ENCODE data around the gene GLB1L.

Gene GLB1L

DNA sequence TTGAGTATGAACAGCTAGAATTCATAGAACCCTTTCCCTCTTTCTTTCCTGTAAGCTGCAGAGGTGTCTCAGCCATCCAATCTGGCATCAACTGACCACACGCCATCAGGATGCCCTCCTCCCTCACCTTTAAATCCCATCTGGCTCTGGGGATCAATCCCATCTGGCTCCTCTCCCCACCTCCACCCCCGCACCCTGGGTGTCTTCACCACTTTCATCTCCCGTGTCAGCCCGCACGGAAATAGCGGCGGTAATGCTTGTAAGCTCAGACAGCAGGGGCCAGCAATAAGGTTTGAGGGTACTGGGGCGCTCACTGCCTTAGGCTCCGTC, 7.3 kb upstream of the GLB1L start:
- DNase-seq = no peak

DNA sequence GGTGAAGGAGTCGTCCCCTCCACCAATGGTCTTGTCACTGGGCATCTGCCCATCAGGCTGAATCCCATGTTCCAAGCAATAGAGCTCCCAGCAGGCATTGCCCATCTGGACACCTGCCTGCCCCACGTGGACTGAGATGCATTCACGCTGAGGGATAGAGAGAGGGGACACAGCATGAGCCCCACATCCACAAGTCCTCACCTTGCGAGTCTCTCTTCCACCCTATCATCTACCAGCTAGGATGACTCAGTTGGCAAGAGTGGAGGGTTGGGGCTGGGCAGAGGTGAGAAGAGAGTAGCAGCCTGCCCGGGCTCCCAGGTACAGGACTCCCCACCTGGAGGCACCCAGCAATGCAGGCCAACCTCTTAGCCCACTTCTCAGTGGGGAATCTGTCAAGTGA, 6.8 kb upstream of the GLB1L start:
- DNase-seq = no peak

GRCh38 chr2:219251656-219252055, 6.4 kb upstream of the GLB1L start:
- no peak for DNase-seq

DNA sequence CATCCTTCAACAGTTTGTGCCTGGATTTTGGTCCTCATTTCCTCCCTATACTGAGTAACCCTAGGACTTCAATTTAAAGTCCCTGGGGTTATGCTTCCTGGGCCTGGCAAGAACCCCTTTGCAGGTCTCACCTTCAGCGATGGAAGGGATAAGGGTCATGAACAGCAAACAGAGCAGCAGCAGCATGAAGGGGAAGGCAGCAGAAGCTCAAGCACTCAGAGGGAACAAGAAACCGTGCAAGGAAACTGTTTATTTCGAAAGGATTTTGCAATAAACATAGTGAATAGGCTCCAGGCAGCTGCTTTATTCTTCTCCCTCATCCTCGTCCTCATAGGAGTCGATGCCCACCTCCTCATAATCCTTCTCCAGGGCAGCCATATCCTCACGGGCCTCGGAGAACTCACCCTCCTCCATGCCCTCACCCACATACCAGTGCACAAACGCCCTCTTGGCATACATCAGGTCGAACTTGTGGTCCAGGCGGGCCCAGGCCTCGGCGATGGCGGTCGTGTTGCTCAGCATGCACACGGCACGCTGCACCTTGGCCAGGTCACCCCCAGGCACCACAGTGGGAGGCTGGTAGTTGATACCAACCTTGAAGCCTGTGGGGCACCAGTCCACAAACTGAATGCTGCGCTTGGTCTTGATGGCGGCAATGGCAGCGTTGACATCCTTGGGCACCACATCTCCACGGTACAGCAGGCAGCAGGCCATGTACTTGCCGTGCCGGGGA, 5.0 kb upstream of the GLB1L start:
- DNase-seq = no peak

GRCh38 chr2:219249203-219249980, 4.1 kb upstream of the GLB1L start:
- DNase-seq = peak; percentile 77

GRCh38 chr2:219248845-219249202, 3.6 kb upstream of the GLB1L start:
- no peak for DNase-seq

DNA sequence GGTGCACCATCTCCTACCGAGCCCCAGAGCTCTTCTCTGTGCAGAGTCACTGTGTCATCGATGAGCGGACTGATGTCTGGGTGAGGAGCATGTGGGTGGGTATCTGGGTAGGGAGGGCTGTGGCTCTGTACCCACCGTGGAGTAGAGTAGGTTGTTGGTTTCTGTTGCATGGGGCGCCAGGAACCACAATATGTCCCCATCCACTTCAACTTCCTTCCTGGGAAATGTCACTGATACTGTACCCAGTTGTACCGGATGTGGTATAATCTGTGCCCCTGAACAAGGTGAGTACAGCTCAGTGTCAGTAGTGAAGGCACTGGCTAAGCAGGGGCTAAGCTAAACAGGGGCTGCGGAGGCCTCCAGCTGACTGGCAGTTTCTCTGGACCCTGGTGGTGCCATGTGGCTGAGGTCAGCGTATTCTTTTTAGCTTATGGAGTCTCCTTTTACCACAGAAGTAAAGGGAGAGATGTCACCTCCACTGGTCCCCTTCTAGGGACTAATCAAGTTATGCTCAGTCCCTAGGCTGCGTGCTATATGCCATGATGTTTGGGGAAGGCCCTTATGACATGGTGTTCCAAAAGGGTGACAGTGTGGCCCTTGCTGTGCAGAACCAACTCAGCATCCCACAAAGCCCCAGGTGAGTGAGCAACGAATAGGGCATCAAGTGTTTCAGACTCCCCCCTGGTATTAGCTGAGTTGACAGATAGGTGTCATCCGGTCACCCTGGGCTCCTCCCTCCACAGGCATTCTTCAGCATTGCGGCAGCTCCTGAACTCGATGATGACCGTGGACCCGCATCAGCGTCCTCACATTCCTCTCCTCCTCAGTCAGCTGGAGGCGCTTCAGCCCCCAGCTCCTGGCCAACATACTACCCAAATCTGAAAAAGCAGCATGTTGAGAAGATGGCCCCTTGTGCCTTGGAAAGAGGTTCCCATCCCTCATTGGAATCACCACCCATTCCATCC, 2.7 kb upstream of the GLB1L start:
- DNase-seq = no peak

DNA sequence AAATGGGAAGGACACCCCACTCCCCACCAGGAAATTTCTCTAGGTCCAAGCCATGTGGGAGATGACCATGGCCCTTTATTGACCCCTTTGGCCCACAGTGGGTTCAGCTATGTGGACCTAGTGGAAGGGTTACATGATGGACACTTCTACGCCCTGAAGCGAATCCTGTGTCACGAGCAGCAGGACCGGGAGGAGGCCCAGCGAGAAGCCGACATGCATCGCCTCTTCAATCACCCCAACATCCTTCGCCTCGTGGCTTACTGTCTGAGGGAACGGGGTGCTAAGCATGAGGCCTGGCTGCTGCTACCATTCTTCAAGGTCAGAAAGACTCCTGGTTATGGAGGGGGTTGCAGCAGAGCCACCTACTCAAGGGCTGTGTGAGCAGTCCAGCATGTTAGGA, 1.3 kb upstream of the GLB1L start:
- no peak for DNase-seq

DNA sequence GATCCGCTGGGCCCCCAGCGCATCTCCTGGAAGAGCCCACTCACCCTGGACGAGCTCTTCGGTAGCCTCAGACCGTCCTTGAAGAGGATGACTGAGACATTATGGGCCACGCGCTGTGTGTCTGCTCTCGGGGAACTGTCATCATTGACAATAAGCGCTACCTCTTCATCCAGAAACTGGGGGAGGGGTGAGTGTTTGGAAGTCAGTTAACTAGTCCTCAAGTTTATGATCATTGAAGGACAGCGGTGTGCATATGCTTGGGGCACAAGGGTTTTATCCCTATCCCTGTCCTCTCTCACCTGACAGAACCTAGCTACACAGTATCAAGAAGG, 621 bp upstream of the GLB1L start:
- DNase-seq = no peak

- DNase-seq = no peak
Observed at GRCh38 chr2:219244789-219245147, 476 bp downstream of the GLB1L start.

- no peak for DNase-seq
Observed at GRCh38 chr2:219243291-219243761, 1.9 kb downstream of the GLB1L start.

- DNase-seq = no peak
Observed at GRCh38 chr2:219234331-219234730, 10.9 kb downstream of the GLB1L start.

- no peak for DNase-seq
Observed at GRCh38 chr2:219230059-219230540, 15.1 kb downstream of the GLB1L start.

- peak; percentile 99 for DNase-seq
Observed at GRCh38 chr2:219229305-219230058, 15.8 kb downstream of the GLB1L start, which contains the start of the genes ANKZF1 and ATG9A. ANKZF1 (plus strand) TSS chr2:219229806; CDS start chr2:219230258, 452 bp downstream. ATG9A (minus strand) TSS chr2:219229636; CDS start chr2:219228024, 1,612 bp downstream.

DNA sequence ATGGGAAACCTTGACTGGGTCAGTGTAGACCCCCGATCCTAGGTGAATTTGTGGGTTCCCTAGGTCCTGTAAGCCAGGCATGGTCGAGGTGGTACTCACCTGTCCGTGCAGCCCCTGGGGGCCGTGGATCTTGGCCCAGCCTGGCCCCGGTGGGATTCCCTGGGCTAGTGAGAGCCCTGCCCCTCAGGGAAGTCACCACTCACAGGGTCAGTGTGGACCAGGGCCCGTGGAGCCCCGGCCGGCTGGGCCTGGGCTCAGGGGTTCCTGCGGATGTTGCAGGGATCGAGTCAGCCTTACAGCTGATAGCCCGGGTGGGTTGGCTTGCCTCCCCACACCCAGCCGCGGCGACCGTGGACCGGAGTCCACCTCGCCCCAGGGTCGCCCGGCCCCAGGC, 16.3 kb downstream of the GLB1L start:
- no peak for DNase-seq

DNA sequence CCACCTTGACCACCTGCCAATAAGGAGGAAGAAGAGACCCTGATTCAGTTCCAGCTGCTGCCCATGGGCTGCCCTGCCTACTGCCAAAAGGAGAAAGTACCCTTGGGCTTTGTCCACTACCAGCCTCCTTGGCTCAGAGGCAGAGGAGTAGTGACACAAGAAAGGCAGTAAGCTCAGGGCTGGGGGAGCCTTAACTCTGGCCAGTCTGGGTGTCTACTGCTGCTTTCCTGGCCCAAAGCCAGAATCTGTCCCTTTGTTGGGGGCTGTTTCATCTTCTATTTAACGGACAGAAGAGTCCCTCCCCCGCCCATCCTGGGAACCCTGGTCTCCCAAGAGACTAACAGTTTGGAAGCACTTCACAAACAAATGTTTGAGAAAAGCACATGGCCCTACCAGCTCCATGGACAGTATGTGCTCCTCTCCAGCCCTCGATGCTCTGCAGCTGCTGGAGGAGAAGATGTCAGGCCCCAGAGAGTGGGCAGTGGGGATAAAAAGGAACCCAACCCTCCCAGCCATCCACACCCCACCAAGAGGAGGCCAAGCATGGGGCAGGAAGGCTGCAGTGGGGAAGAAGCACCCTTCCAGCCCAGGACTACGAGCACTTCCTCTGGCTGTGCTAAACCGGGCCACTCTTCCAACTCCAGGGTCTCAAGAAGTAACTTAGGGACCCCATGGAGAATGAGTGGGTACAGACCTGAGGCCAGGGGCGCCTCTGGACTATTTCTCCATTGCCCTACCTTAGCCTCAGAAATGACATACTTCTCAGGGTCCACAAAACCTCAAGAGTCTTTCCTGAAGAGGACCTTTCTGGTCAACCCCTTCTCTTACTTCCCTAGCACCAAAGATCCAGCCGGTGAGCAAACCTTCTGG, 17.0 kb downstream of the GLB1L start:
- no peak for DNase-seq

DNA sequence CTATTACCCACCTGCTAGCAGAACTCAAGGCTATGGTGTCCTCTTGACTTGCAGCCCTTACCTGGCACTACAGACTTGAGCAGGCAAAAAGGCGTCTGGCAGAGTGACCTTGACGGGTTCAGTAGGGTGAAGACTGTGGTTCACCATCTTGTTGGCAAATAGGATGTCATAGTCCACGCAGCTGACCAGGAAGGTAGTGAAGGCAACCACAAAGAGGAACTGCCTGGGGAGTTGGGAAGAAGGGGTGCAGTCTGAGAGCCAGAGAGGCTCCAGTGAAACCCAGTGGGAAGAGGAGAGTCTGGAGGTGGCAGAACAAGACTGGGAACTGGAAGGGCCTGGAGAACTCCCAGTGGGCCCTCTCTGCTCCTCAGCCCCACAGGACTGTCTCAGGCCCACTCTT, 19.9 kb downstream of the GLB1L start:
- DNase-seq = no peak

DNA sequence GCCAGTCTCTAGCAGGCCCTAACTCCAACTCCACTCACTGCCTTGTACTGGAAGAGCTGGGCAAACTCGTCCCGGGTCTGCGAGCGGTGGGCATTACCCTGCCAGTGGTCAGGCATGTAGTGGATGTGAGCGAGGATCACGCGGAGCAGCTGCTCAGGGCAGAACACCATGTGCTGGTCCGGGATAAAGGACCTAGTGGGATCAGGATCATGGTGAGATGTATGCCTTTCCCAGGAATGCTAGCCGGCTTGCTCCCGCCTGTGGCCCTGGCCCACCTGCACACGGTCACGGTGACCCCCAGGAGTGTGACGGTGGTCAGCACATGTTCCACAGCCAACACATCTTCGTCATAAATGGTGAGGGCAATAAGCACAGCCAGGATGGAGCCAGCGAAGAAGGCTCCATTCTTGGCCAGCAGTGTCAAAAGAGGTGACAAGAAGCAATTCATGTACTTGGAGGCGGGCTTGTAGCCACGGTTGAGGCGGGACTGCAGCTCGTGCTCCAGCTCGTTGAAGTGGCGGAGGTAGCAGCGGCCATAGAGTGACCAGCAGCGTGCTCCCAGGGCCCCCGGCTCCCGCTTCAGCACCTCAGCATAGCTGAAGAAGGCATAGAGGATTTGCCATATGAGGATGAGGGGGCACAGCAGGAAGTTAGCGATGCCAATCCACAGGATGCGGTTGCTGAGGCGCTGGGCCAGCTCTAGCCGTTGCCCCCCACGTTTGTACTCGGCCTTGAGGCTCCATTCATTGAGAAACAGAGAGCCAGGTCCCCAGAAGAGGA, 21.2 kb downstream of the GLB1L start:
- DNase-seq = no peak

DNA sequence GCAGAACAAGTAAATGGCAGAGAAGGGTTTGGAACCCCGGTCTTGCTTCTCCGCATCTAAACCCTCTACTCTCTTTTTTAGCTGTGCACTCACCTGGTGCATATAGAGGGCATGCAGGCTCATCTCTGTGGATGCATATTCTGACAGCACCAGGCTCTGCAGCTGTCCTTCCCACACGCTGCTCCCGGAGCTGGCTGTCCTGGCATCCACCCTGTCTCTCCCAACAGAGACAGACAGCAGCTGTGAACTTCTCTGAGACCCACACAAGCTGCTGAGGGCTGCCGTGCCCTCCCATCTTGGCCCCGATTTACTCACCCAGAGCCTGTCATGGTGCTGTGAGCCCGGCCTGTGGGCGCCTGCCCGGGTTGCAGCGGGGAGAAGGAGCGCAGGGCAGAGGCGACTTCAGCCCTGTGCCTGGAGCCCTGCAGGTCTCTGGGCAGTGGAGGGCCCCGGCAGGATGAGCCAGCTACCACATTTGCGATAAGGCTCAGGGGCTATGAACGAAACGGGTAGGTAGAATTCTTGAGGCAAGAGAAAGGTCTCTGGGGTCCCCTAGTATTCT, 23.2 kb downstream of the GLB1L start:
- no peak for DNase-seq
